ENCODE measurements around the gene TCEAL1. TPM values are rescaled to one million over a fixed set of nuclear protein-coding genes. Genes with fewer than 3 reads are reported as not detected.
"Not testable (repeated sequence)": the region's sequence is repeated elsewhere in the genome, so short reads cannot be mapped to it uniquely, and the experiment has no call there.

The TCEAL1 gene
- total RNA-seq, 1 donor from 2014 or later, result 12.2 TPM

- no peaks in the 10 kb centered on the region for H3K36me3 Mint-ChIP-seq (ENCODE audit: low read depth)
- DNase-seq (ENCODE audit: low read depth, low spot score), result no peak
- H3K4me1 Mint-ChIP-seq, result peaks cover 3% of the 10 kb centered on the region
- peaks cover 4% of the 10 kb centered on the region for H3K27me3 Mint-ChIP-seq (ENCODE audit: low read depth)
- H3K4me3 Mint-ChIP-seq, result no peak overlapping the region
- H3K9me3 Mint-ChIP-seq, result no peaks in the 10 kb centered on the region
- no peak overlapping the region for H3K27ac Mint-ChIP-seq (ENCODE audit: unreplicated experiment)
- TF ChIP-seq, protein P1, sequence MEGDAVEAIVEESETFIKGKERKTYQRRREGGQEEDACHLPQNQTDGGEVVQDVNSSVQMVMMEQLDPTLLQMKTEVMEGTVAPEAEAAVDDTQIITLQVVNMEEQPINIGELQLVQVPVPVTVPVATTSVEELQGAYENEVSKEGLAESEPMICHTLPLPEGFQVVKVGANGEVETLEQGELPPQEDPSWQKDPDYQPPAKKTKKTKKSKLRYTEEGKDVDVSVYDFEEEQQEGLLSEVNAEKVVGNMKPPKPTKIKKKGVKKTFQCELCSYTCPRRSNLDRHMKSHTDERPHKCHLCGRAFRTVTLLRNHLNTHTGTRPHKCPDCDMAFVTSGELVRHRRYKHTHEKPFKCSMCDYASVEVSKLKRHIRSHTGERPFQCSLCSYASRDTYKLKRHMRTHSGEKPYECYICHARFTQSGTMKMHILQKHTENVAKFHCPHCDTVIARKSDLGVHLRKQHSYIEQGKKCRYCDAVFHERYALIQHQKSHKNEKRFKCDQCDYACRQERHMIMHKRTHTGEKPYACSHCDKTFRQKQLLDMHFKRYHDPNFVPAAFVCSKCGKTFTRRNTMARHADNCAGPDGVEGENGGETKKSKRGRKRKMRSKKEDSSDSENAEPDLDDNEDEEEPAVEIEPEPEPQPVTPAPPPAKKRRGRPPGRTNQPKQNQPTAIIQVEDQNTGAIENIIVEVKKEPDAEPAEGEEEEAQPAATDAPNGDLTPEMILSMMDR (conservative IDR thresholded peaks at IDR 0.05), result no peak
These were observed 11.8 kb downstream of the TCEAL1 start for GRCh38 chrX:103640401-103641155.

DNA sequence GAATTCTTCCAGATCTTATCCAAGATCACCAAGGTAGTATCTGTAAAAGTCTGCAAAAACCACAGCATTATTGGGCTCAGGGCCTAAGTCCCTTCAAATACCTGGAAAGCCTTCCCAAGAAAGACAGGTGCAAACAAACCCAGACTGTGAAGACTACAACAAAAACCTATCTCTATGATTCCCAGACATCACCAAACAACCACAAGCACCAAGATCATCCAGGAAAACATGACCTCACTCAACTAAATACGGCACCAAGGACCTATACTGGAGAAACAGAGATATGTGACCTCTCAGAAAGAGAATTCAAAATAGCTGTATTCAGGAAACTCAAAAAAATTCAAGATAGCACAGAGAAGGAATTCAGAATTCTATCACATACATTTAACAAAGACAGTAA, 15.3 kb downstream of the TCEAL1 start:
- TF ChIP-seq, protein P1 (conservative IDR thresholded peaks at IDR 0.05), result no peak
- Mint-ChIP-seq H3K36me3 (ENCODE audit: low read depth) (no peaks in the 10 kb centered on the region), H3K27me3 (ENCODE audit: low read depth) (peaks cover 4% of the 10 kb centered on the region), H3K4me1 (peaks cover 1% of the 10 kb centered on the region), H3K9me3 (no peaks in the 10 kb centered on the region), H3K4me3 (no peak overlapping the region), H3K27ac (ENCODE audit: unreplicated experiment) (no peak overlapping the region)
- DNase-seq (ENCODE audit: low read depth, low spot score), result no peak

- peaks cover 4% of the 10 kb centered on the region for H3K27me3 Mint-ChIP-seq (ENCODE audit: low read depth)
- H3K9me3 Mint-ChIP-seq, result no peaks in the 10 kb centered on the region
- H3K36me3 Mint-ChIP-seq (ENCODE audit: low read depth), result no peaks in the 10 kb centered on the region
- DNase-seq (ENCODE audit: low read depth, low spot score), result no peak
- H3K4me1 Mint-ChIP-seq, result no peaks in the 10 kb centered on the region
- H3K27ac Mint-ChIP-seq (ENCODE audit: unreplicated experiment), result no peak overlapping the region
- TF ChIP-seq, protein P1 (conservative IDR thresholded peaks at IDR 0.05), result no peak
- H3K4me3 Mint-ChIP-seq, result no peak overlapping the region
These were observed 18.9 kb downstream of the TCEAL1 start for GRCh38 chrX:103647630-103648029.

DNA sequence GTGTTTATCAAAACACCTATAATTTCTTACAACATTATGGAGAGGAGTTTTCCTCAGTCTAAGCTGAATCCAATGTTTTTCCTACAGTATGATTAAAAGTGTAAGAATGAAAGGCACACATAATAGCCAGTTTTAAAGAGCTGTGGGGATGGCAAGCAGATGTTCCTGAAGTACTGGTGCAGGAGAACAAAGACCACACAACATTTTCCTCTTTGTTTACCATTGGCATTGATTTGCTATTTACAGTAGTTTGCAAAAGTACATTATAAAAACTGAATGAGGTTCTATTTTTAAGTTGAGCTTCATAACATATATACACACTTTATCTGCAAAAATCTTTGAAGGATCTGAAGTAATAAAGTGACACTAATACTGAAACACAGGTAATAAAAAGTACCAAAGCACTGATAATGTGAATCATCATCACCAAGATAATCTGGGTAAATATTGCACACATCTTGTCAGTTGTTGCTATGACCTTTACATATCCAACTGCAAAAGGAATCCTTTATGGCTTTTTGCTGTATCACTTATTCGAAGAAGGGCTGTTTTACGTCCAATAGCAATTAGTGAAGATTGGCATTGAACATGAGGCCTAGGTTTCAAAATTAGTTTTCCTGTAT, 22.5 kb downstream of the TCEAL1 start:
- Mint-ChIP-seq H3K27ac (ENCODE audit: unreplicated experiment) (no peak overlapping the region), H3K4me3 (no peak overlapping the region), H3K4me1 (no peaks in the 10 kb centered on the region), H3K27me3 (ENCODE audit: low read depth) (no peaks in the 10 kb centered on the region), H3K36me3 (ENCODE audit: low read depth) (no peaks in the 10 kb centered on the region), H3K9me3 (no peaks in the 10 kb centered on the region)
- DNase-seq (ENCODE audit: low read depth, low spot score), result no peak
- TF ChIP-seq, protein P1 (conservative IDR thresholded peaks at IDR 0.05), result no peak

- H3K27ac Mint-ChIP-seq (ENCODE audit: unreplicated experiment); DNase-seq (ENCODE audit: low read depth, low spot score); H3K27me3 Mint-ChIP-seq (ENCODE audit: low read depth); H3K4me1 Mint-ChIP-seq; H3K4me3 Mint-ChIP-seq; H3K9me3 Mint-ChIP-seq; H3K36me3 Mint-ChIP-seq (ENCODE audit: low read depth): not testable (repeated sequence)
These were observed 26.6 kb downstream of the TCEAL1 start for GRCh38 chrX:103655230-103656000.

Data from neural crest cell (in vitro differentiated cells).